ENCODE results near the gene FKBP4. TPM values are rescaled to one million over a fixed set of nuclear protein-coding genes. Genes with fewer than 3 reads are reported as not detected.

FKBP4 gene
- total and polyA plus RNA-seq, 2 experiments from 2014 or later, result 126 to 223 TPM

- no peaks in the 10 kb centered on the region; the same call in 2 of the 3 replicates for H3K36me3 Mint-ChIP-seq (ENCODE audit: low read depth)
- no peak for TF ChIP-seq STAT1 (IDR thresholded peaks at IDR 0.05; ENCODE audit: unreplicated experiment)
- Histone ChIP-seq H3K4me3 (no peak overlapping the region), H3K79me2 (replicated peaks; ENCODE audit: insufficient read depth) (no peaks in the 10 kb centered on the region), H3K4me2 (peak overlapping the region; percentile 75; the same call in 1 of the 2 replicates), H3K36me3 (ENCODE audit: insufficient read depth) (no peaks in the 10 kb centered on the region), H2AFZ (no peak overlapping the region), H3K4me1 (ENCODE audit: insufficient read depth) (peaks cover 7% of the 10 kb centered on the region; the same call in 1 of the 2 replicates), H3K27ac (ENCODE audit: low read depth) (no peak overlapping the region), H4K20me1 (replicated peaks; ENCODE audit: insufficient read depth) (no peaks in the 10 kb centered on the region), H3F3A (replicated peaks; ENCODE audit: low read depth) (no peaks in the 10 kb centered on the region), H3K27me3 (ENCODE audit: insufficient read depth) (no peaks in the 10 kb centered on the region), H3K9me2 (ENCODE audit: insufficient read depth) (no peaks in the 10 kb centered on the region)
- peaks cover 25% of the 10 kb centered on the region for H3K4me1 Mint-ChIP-seq
- H3K9me3 Mint-ChIP-seq, result no peaks in the 10 kb centered on the region
- H3K4me3 Mint-ChIP-seq, result no peak overlapping the region
- peaks cover 5% of the 10 kb centered on the region for H3K27me3 Mint-ChIP-seq (ENCODE audit: insufficient read depth, low read depth, poor library complexity)
- no peak overlapping the region for H3K27ac Mint-ChIP-seq
- peak; percentile 58 for DNase-seq (ENCODE audit: low spot score)
- peak; percentile 9 for ATAC-seq
Observed at GRCh38 chr12:2845280-2845679, 50.5 kb downstream of the FKBP4 start.

GRCh38 chr12:2851931-2852330 is 57.2 kb downstream of the FKBP4 start:
- Mint-ChIP-seq H3K4me1 (peaks cover 20% of the 10 kb centered on the region), H3K36me3 (ENCODE audit: low read depth) (no peaks in the 10 kb centered on the region; the same call in 2 of the 3 replicates), H3K9me3 (no peaks in the 10 kb centered on the region), H3K4me3 (no peak overlapping the region), H3K27ac (no peak overlapping the region), H3K27me3 (ENCODE audit: insufficient read depth, low read depth, poor library complexity) (peaks cover 17% of the 10 kb centered on the region)
- Histone ChIP-seq H3K27ac (ENCODE audit: low read depth) (no peak overlapping the region), H4K20me1 (replicated peaks; ENCODE audit: insufficient read depth) (no peaks in the 10 kb centered on the region), H3K27me3 (ENCODE audit: insufficient read depth) (no peaks in the 10 kb centered on the region), H3K4me2 (no peak overlapping the region), H3K36me3 (ENCODE audit: insufficient read depth) (no peaks in the 10 kb centered on the region), H3F3A (replicated peaks; ENCODE audit: low read depth) (0 out of 2 replicates have a peak, but pooled peaks cover 2% of the 10 kb centered on the region), H3K4me1 (ENCODE audit: insufficient read depth) (peaks cover 4% of the 10 kb centered on the region; the same call in 1 of the 2 replicates), H3K9me2 (ENCODE audit: insufficient read depth) (no peaks in the 10 kb centered on the region), H3K79me2 (replicated peaks; ENCODE audit: insufficient read depth) (no peaks in the 10 kb centered on the region), H2AFZ (no peak overlapping the region), H3K4me3 (no peak overlapping the region)
- ATAC-seq, result no peak
- no peak for DNase-seq (ENCODE audit: low spot score)
- TF ChIP-seq EZH2 (IDR thresholded peaks at IDR 0.05; ENCODE audit: low read depth, unreplicated experiment) (no peak), EZH2phosphoT487 (IDR thresholded peaks at IDR 0.05; ENCODE audit: unreplicated experiment) (no peak), CTCF (conservative IDR thresholded peaks at IDR 0.05; ENCODE audit: low read depth in 2 of 2) (no peak), REST (IDR thresholded peaks at IDR 0.05; ENCODE audit: unreplicated experiment) (no peak), NANOG (IDR thresholded peaks at IDR 0.05; ENCODE audit: borderline replicate concordance) (no peak), POLR2AphosphoS5 (IDR thresholded peaks at IDR 0.05; ENCODE audit: low read depth) (no peak), ZNF462 (CRISPR knock-in tag; IDR thresholded peaks at IDR 0.05) (no peak), ZNF114 (CRISPR knock-in tag; IDR thresholded peaks at IDR 0.05) (no peak), CREB1 (CRISPR knock-in tag; IDR thresholded peaks at IDR 0.05; ENCODE audit: low read depth) (no peak)

Data from GM23338 (cell line).